ENCODE data around the gene ARHGAP30.
A peak's percentile ranks its signal among the peaks of the same experiment; 100 is the strongest.

The ARHGAP30 gene

DNA sequence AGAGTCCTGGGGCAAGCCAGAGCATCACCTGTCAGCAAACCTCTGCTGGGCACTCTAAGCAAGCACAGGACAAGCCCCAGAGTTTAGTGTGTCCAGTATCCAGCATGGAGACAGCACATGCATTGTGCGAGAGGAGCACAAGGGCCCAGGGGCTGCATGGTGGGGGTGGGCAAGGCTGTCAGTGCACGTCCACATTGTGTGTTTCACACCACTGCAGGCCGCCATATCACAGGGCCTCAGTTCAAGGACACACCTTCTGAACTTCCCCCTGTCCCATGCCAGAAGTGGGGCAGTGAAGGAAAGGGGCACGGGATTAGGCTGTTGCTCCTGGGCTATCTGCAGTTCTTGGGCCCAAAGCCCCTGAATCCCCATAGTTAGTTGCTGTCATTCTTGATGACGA lies 30.1 kb downstream of the ARHGAP30 start:
- no peak for DNase-seq (ENCODE audit: low read depth in 2 of 2)
- H3K4me3 ChIP-seq (replicated peaks in 1 of 2; ENCODE audit: low read depth in 2 of 2, low read length in 2 of 2), result no peak overlapping the region
- TF ChIP-seq, protein P1, sequence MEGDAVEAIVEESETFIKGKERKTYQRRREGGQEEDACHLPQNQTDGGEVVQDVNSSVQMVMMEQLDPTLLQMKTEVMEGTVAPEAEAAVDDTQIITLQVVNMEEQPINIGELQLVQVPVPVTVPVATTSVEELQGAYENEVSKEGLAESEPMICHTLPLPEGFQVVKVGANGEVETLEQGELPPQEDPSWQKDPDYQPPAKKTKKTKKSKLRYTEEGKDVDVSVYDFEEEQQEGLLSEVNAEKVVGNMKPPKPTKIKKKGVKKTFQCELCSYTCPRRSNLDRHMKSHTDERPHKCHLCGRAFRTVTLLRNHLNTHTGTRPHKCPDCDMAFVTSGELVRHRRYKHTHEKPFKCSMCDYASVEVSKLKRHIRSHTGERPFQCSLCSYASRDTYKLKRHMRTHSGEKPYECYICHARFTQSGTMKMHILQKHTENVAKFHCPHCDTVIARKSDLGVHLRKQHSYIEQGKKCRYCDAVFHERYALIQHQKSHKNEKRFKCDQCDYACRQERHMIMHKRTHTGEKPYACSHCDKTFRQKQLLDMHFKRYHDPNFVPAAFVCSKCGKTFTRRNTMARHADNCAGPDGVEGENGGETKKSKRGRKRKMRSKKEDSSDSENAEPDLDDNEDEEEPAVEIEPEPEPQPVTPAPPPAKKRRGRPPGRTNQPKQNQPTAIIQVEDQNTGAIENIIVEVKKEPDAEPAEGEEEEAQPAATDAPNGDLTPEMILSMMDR (IDR thresholded peaks at IDR 0.05; ENCODE audit: low read depth, low read length), result no peak

DNA sequence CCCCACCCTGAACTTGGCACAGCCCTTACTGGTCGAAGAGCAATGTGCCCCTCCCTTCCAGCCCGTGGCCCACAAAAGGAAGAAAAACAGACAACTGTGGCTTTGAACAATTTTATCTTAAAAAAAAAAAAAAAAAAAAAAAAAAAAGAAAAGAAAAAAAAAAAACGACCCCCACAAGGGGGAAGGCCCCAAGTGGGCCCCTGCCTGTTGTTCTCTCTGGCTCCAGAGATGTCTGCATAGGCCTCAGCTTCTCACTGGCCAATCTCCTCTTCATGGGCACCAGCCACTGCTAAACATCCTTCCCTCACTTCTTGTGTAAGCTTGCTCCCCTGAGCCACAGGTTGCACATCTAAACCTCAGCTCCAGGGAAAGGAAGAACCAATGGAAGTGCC lies 30.5 kb downstream of the ARHGAP30 start:
- TF ChIP-seq, protein P1 (IDR thresholded peaks at IDR 0.05; ENCODE audit: low read depth, low read length), result no peak
- DNase-seq (ENCODE audit: low read depth in 2 of 2), result no peak
- H3K4me3 ChIP-seq (replicated peaks in 1 of 2; ENCODE audit: low read depth in 2 of 2, low read length in 2 of 2), result peak overlapping the region in 1 of 2 donors; percentile 51

DNA sequence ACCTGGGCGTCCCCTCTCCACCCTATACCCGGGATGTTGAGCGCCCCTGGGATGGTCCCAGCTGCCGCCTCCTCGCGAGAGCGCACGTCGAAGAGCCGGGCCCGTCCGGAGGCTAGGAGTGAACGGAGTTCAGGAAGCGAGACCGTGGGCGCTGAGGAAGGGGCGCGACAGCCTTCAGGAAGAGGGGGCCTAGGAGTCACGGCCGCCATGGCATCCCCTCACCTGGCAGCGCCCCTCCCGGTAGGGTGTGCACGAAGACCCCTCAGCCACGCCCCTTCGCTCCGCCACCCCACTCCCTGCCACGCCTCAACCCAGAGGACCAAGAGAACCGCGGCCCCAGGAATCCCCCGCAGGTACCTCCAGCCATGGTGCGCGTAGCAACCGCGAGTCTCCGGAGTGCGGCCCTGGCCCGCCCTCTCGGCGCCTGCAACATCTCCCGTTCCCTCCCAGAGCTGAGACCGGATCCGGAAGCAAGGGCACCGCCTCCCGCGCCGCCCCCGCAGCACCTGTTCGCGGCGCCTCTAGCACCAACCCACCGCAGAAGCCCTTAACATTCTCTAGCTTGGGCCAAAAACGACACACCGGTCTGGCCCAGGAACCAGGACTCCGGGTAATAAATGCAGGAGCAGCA lies 31.1 kb downstream of the ARHGAP30 start, which contains the start of gene TSTD1:
TSS of gene TSTD1 (minus strand) at position 442 of the 631 bp plus-strand sequence. CDS start at position 367, 75 bp downstream.
- TF ChIP-seq, protein P1 (IDR thresholded peaks at IDR 0.05; ENCODE audit: low read depth, low read length), result no peak
- DNase-seq (ENCODE audit: low read depth in 2 of 2), result peak in 1 of 2 donors; percentile 26
- H3K4me3 ChIP-seq (replicated peaks in 1 of 2; ENCODE audit: low read depth in 2 of 2, low read length in 2 of 2), result peak within 1 kb of the TSS; percentile 51 to 54

DNA sequence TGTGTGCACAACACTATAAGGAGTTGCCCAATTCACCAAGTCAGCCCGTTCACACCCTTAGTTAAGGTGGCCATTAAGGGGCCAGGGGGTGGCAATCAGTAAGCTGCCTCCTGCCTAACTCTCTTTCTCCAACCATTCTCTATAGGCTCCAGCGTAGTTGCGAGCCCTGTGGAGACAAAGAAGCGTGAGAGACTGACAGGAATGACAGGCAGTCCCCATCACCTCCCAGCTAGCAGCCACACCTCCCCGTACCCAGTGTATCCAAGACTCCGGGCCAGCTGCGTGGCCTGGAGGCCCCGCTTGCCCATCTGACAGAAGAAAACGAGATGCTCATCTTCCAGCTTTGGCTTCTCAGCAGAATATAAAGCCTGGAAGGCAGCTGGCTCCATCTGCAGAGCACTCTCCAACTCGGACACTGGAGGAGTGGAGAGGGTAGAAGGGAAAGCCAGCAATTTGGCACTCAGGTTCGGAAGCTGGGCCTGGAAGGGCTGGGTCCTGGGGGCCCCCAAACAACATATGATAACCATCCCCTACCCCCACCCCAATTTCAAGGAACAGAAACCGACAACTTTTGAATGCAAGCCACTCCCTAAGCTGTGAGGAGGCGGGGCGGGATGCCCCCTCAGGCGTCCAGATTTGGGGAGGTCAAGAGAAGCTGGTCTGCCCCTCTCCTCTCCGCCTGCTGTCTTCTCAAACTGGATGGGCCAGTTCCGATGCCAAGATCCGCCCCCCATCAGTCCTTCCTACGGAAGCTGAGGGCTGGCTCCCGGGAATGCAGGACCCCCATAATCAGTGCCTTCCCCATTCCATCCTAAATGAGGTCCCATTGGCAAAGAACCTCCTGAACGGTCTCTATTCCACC lies 31.8 kb downstream of the ARHGAP30 start:
- DNase-seq (ENCODE audit: low read depth in 2 of 2), result no peak
- H3K4me3 ChIP-seq (replicated peaks in 1 of 2; ENCODE audit: low read depth in 2 of 2, low read length in 2 of 2), result peak overlapping the region; percentile 51 to 54
- TF ChIP-seq, protein P1 (IDR thresholded peaks at IDR 0.05; ENCODE audit: low read depth, low read length), result no peak

DNA sequence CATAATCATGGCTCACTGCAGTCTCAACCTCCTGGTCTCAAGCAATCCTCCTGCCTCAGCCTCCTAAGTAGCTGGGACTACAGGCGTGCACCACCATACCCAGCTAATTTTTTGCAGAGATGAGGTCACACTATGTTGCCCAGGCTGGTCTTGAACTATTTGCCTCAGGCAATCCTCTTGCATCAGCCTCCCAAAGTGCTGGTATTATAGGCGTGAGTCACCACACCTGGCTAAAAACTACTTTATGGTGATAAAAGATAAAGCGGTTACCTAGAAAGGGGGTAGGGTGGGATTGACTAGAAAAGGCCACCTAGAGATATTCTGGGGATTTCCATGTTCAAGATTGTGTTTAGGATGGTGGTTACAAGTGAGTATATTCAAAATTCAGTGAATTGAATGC lies 35.9 kb downstream of the ARHGAP30 start:
- H3K4me3 ChIP-seq (replicated peaks in 1 of 2; ENCODE audit: low read depth in 2 of 2, low read length in 2 of 2), result no peak overlapping the region
- DNase-seq (ENCODE audit: low read depth in 2 of 2), result no peak
- TF ChIP-seq, protein P1 (IDR thresholded peaks at IDR 0.05; ENCODE audit: low read depth, low read length), result no peak

DNA sequence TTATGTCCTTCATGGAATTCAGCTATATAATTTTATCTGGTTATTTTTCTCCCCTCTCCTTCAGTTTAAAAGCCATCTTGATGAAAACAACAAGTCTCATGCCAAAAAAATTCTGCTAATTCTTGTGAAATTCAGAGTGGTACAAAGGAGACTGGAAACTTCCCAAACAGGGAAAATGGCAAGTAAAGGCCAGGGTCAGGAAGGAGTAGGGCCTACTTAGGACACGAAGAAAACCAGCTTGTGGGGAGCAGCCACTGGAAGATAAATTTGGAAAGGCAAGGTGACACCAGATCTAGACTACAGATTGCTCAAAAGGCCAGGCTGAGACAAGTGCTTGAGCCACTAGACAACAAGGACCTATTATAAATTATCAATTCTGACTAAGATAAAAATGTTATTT lies 37.3 kb downstream of the ARHGAP30 start:
- no peak overlapping the region for H3K4me3 ChIP-seq (replicated peaks in 1 of 2; ENCODE audit: low read depth in 2 of 2, low read length in 2 of 2)
- DNase-seq (ENCODE audit: low read depth in 2 of 2), result peak in 1 of 2 donors; percentile 64
- TF ChIP-seq, protein P1 (IDR thresholded peaks at IDR 0.05; ENCODE audit: low read depth, low read length), result no peak

Data from cardiac fibroblast (primary cell).